OCI-LY1 (cell line): ENCODE measurements around the gene SLC17A7.

Source experiments
- H2AFZ ChIP-seq: fragments of 200-600 bp; sonication (generic), shearing (Covaris generic); 2 replicates; pipeline ENCODE4 v1.6.0; 2014; ENCODE audit warnings: antibody characterized with exemption, mild to moderate bottlenecking, low read length
- H3F3A ChIP-seq: fragments of 200-600 bp; sonication (generic), shearing (Covaris generic); 2 replicates; pipeline ENCODE4 v1.6.0; 2014; ENCODE audit warnings: mild to moderate bottlenecking, antibody characterized with exemption, low read length, moderate library complexity; ENCODE audit not compliant: insufficient read depth
- H3K27ac ChIP-seq: fragments of 200-600 bp; sonication (generic); 2 replicates; pipeline ENCODE4 v1.5.1; 2014; ENCODE audit warnings: low read length, mixed run types, mild to moderate bottlenecking, low read depth; ENCODE audit not compliant: poor library complexity, severe bottlenecking
- H3K27me3 ChIP-seq: fragments of 200-600 bp; sonication (generic); 2 replicates; pipeline ENCODE4 v1.6.0; 2014; ENCODE audit warnings: antibody characterized with exemption, mild to moderate bottlenecking, low read length, moderate library complexity; ENCODE audit not compliant: insufficient read depth
- H3K36me3 ChIP-seq: fragments of 200-600 bp; sonication (generic); 2 replicates; pipeline ENCODE4 v1.6.1; 2014; ENCODE audit warnings: mild to moderate bottlenecking, antibody characterized with exemption, low read length, moderate library complexity, mixed read lengths; ENCODE audit not compliant: insufficient read depth
- H3K4me1 ChIP-seq: fragments of 200-600 bp; sonication (generic); 2 replicates; pipeline ENCODE4 v1.5.1; 2014; ENCODE audit warnings: mild to moderate bottlenecking, low read length, moderate library complexity; ENCODE audit not compliant: insufficient read depth, severe bottlenecking
- H3K4me2 ChIP-seq: fragments of 200-600 bp; sonication (generic), shearing (Covaris generic); 2 replicates; pipeline ENCODE4 v1.6.1; 2014; ENCODE audit warnings: low read length
- H3K4me3 ChIP-seq: fragments of 200-600 bp; sonication (generic); 2 replicates; pipeline ENCODE4 v1.5.1; 2014; ENCODE audit warnings: low read length, low read depth, mild to moderate bottlenecking, mixed read lengths; ENCODE audit not compliant: poor library complexity, severe bottlenecking
- H3K79me2 ChIP-seq: fragments of 200-600 bp; shearing (Covaris generic); 2 replicates; pipeline ENCODE4 v1.6.1; 2016; ENCODE audit warnings: mixed run types, low read length, mixed read lengths; ENCODE audit not compliant: insufficient read depth
- H3K9ac ChIP-seq: fragments of 200-600 bp; sonication (generic), shearing (Covaris generic); 2 replicates; pipeline ENCODE4 v1.6.1; 2014; ENCODE audit warnings: mild to moderate bottlenecking, low read length, mixed read lengths
- H3K9me2 ChIP-seq: fragments of 200-600 bp; sonication (generic), shearing (Covaris generic); 2 replicates; pipeline ENCODE4 v1.6.1; 2014; ENCODE audit warnings: low read depth, mild to moderate bottlenecking, low read length, mixed read lengths
- H3K9me3 ChIP-seq: fragments of 200-600 bp; shearing (Covaris generic); 2 replicates; pipeline ENCODE4 v1.6.1; 2014; ENCODE audit warnings: low read length, mixed read lengths
- H4K20me1 ChIP-seq: fragments of 200-600 bp; sonication (generic), shearing (Covaris generic); 2 replicates; pipeline ENCODE4 v1.6.0; 2016; ENCODE audit warnings: mild to moderate bottlenecking, low read length; ENCODE audit not compliant: insufficient read depth
- EZH2 ChIP-seq: fragments of 200-600 bp; sonication (generic), shearing (Covaris generic); IDR thresholded peaks from 2 replicates; pipeline ENCODE4 v1.8.0; 2017; ENCODE audit warnings: borderline replicate concordance, mixed run types, mild to moderate bottlenecking, antibody characterized with exemption, low read length, moderate library complexity, mixed read lengths
- TF ChIP-seq, protein P1 (sequence below): fragments of 200-600 bp; sonication (generic), shearing (Covaris generic); IDR thresholded peaks from 2 replicates; pipeline ENCODE4 v1.5.1; 2017; ENCODE audit warnings: mild to moderate bottlenecking, antibody characterized with exemption, low read length, moderate library complexity, mixed read lengths

The SLC17A7 gene

DNA sequence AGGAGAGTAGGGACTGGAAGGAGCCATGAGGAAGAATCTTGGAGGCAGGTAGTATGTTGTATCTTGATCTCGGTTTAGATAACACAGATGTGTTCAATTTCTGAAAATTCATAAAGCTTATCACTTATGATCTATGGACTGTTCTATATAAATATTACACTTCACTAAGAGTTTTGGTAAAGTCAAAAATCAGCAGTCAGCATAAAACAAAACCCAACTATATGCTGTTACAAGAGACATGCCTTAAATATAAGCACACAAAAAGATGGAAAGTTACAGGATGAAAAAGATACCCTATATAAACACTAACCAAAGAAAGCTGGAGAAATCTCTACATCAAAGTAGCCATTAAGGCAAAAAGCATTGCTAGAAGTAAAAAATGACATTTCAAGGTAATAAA is 57.7 kb downstream of the SLC17A7 start:
- H3K9ac ChIP-seq: no peak overlapping the region

DNA sequence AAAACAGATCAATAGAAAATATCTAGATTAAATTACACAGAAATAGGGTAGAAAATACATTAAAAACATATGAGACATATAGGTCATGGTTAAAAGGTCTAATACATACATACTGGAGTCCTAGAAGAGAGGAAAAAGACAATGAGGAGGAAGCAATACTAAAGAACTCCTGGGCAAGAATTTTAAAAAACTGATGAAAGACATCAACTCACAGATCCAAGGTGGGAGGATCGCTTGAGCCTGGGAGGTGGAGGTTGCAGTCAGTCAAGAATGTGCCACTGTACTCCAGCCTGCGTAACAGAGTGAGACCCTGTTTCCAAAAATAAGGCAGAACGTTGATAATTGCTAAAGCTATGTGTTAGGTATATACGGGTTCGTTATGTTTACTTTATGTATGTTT is 58.7 kb downstream of the SLC17A7 start:
- Histone ChIP-seq H3K9ac (no peak overlapping the region), H3K79me2 (no peaks in the 10 kb centered on the region), H3K4me2 (no peak overlapping the region), H3K27me3 (no peaks in the 10 kb centered on the region), H3K4me1 (peaks cover 8% of the 10 kb centered on the region), H3K36me3 (no peaks in the 10 kb centered on the region), H3F3A (no peaks in the 10 kb centered on the region), H3K27ac (no peak overlapping the region), H3K4me3 (no peak overlapping the region), H4K20me1 (no peaks in the 10 kb centered on the region), H3K9me2 (no peaks in the 10 kb centered on the region), H2AFZ (no peak overlapping the region), H3K9me3 (peaks cover 3% of the 10 kb centered on the region)
- TF ChIP-seq EZH2: no peak
- TF ChIP-seq, protein P1, sequence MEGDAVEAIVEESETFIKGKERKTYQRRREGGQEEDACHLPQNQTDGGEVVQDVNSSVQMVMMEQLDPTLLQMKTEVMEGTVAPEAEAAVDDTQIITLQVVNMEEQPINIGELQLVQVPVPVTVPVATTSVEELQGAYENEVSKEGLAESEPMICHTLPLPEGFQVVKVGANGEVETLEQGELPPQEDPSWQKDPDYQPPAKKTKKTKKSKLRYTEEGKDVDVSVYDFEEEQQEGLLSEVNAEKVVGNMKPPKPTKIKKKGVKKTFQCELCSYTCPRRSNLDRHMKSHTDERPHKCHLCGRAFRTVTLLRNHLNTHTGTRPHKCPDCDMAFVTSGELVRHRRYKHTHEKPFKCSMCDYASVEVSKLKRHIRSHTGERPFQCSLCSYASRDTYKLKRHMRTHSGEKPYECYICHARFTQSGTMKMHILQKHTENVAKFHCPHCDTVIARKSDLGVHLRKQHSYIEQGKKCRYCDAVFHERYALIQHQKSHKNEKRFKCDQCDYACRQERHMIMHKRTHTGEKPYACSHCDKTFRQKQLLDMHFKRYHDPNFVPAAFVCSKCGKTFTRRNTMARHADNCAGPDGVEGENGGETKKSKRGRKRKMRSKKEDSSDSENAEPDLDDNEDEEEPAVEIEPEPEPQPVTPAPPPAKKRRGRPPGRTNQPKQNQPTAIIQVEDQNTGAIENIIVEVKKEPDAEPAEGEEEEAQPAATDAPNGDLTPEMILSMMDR: no peak

More for the DNA sequence above, 57.7 kb downstream of the SLC17A7 start:
- Histone ChIP-seq H3K79me2 (no peaks in the 10 kb centered on the region), H3K4me2 (no peak overlapping the region), H3K9me3 (peaks cover 3% of the 10 kb centered on the region), H3K4me3 (no peak overlapping the region), H3K27ac (no peak overlapping the region), H3K27me3 (no peaks in the 10 kb centered on the region), H3K4me1 (peaks cover 16% of the 10 kb centered on the region), H2AFZ (no peak overlapping the region), H4K20me1 (no peaks in the 10 kb centered on the region), H3K36me3 (no peaks in the 10 kb centered on the region), H3F3A (no peaks in the 10 kb centered on the region), H3K9me2 (no peaks in the 10 kb centered on the region)
- TF ChIP-seq EZH2: no peak
- TF ChIP-seq, protein P1: no peak

GRCh38 chr19:49380391-49380790 is 60.9 kb downstream of the SLC17A7 start:
- Histone ChIP-seq H3K27me3 (no peaks in the 10 kb centered on the region), H3K36me3 (no peaks in the 10 kb centered on the region), H3K79me2 (no peaks in the 10 kb centered on the region), H3K4me2 (no peak overlapping the region), H4K20me1 (no peaks in the 10 kb centered on the region), H3K4me3 (no peak overlapping the region), H2AFZ (no peak overlapping the region), H3K9me3 (peaks cover 3% of the 10 kb centered on the region), H3K27ac (no peak overlapping the region), H3K9me2 (no peaks in the 10 kb centered on the region), H3K9ac (no peak overlapping the region), H3K4me1 (no peaks in the 10 kb centered on the region), H3F3A (no peaks in the 10 kb centered on the region)
- TF ChIP-seq, protein P1: no peak
- no peak for TF ChIP-seq EZH2
